H1 (cell line): ENCODE measurements around the gene TLL1. TPM values are rescaled to one million over a fixed set of nuclear protein-coding genes. Genes with fewer than 3 reads are reported as not detected.

Experiments used
- BRCA1 ChIP-seq: IDR thresholded peaks from 2 replicates; pipeline ENCODE4 v1.6.1; 2012; ENCODE audit warnings: low read depth, low read length, improper control_type of control experiment
- polyA plus RNA-seq, 7 experiments: library from polyadenylated mRNA; depleted of rRNA in 3 of 7; stranded (reverse) in 5 of 7; unstranded in 2 of 7; fragments of >200 nt in 5 of 7; fragments of 200-250 nt in 2 of 7; gene quantifications; 1 replicate in 5 of 7; 2 replicates in 1 of 7; 4 replicates in 1 of 7; pipeline versions ENCODE4 v1.2.1 to v1.2.3, GENCODE V29; 2011 to 2013; ENCODE audit warnings: missing spikeins in 2 of 7, mixed read lengths in 2 of 7
- total RNA-seq: library from RNA; stranded (reverse); fragmentation: NEBNext Ultra II Directional; extraction: Animal tissue kit (Norgen Biotek cat#: 25700); gene quantifications from 2 replicates; pipeline ENCODE4 v1.2.1, GENCODE V29; 2021
- TF ChIP-seq, protein P1 (sequence below), 3 experiments: IDR thresholded peaks; 1 replicate in 2 of 3; 2 replicates in 1 of 3; pipeline versions ENCODE4 v1.5.1 to v1.6.1; 2011; ENCODE audit warnings: low read length in 3 of 3, mild to moderate bottlenecking in 3 of 3, inconsistent platforms in 2 of 3, low read depth in 1 of 3, moderate library complexity in 1 of 3; ENCODE audit not compliant: insufficient read depth in 1 of 3; ENCODE audit errors: control extremely low read depth in 1 of 3

TLL1 gene
- total and polyA plus RNA-seq, 2 of the 8 experiments (the other 6 are each of a cell fraction or from before 2014, with no cell fraction given) = 0.18 to 1.1 TPM

DNA sequence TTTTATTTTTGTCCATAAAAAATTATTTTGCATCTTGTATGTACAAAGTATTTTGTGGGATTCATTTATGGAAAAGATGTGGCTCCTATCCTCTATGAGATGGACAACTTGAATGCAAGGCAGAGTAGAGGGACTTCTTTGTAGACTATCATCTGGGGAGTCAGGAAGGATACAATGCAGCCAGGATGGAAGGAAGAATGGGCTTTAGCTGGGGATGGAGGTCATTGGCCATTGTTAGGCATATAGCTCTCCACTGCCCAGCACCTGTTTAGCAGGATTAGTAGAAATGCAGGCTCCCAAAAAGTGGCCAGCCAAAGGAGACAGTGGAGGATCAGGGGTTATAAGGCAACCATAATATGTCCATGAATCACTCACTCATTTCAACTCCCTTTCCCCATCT lies 5.1 kb upstream of the TLL1 start (continued):
- TF ChIP-seq, protein P1, sequence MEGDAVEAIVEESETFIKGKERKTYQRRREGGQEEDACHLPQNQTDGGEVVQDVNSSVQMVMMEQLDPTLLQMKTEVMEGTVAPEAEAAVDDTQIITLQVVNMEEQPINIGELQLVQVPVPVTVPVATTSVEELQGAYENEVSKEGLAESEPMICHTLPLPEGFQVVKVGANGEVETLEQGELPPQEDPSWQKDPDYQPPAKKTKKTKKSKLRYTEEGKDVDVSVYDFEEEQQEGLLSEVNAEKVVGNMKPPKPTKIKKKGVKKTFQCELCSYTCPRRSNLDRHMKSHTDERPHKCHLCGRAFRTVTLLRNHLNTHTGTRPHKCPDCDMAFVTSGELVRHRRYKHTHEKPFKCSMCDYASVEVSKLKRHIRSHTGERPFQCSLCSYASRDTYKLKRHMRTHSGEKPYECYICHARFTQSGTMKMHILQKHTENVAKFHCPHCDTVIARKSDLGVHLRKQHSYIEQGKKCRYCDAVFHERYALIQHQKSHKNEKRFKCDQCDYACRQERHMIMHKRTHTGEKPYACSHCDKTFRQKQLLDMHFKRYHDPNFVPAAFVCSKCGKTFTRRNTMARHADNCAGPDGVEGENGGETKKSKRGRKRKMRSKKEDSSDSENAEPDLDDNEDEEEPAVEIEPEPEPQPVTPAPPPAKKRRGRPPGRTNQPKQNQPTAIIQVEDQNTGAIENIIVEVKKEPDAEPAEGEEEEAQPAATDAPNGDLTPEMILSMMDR (IDR thresholded peaks at IDR 0.05; ENCODE audit: control extremely low read depth in 1 of 3, insufficient read depth in 1 of 3, low read depth in 1 of 3, low read length in 3 of 3) = no peak
- no peak for TF ChIP-seq BRCA1
